ENCODE measurements around the gene XRCC4. TPM values are rescaled to one million over a fixed set of nuclear protein-coding genes. Genes with fewer than 3 reads are reported as not detected.
A peak's percentile ranks its signal among the peaks of the same experiment; 100 is the strongest.

XRCC4 gene
- total RNA-seq, 2 experiments from 2014 or later = 12.8 to 12.9 TPM

GRCh38 chr5:83069096-83069799 lies 8.1 kb upstream of the XRCC4 start:
- no peak for ATAC-seq
- DNase-seq = no peak
- no peak overlapping the region for H3K27ac Mint-ChIP-seq
- peaks cover 38% of the 10 kb centered on the region for H3K36me3 Mint-ChIP-seq (ENCODE audit: low read depth)
- POLR2A ChIA-PET = no interaction called here
- no peak for TF ChIP-seq CTCF (IDR thresholded peaks at IDR 0.05)
- peaks cover 69% of the 10 kb centered on the region for H3K4me1 Mint-ChIP-seq (ENCODE audit: low read depth)
- intact Hi-C loops (cut with micrococcal nuclease) = no loop called here
- H3K27me3 Mint-ChIP-seq = no peaks in the 10 kb centered on the region
- H3K9me3 Mint-ChIP-seq = no peaks in the 10 kb centered on the region
- H3K4me3 Mint-ChIP-seq = no peak overlapping the region
- CTCF ChIA-PET = no interaction called here

- Mint-ChIP-seq H3K9me3 (no peaks in the 10 kb centered on the region), H3K36me3 (ENCODE audit: low read depth) (peaks cover 45% of the 10 kb centered on the region), H3K27ac (peak overlapping the region; percentile 68), H3K27me3 (no peaks in the 10 kb centered on the region), H3K4me1 (ENCODE audit: low read depth) (peaks cover 78% of the 10 kb centered on the region), H3K4me3 (peak overlapping the region; percentile 10)
- intact Hi-C loops (cut with micrococcal nuclease) = loop anchor here (10.0 kb wide), 1 partner anchor 403 kb away; the partner anchor contains the start of gene VCAN
- peak; percentile 24 for ATAC-seq
- ChIA-PET CTCF (no interaction called here), POLR2A (no interaction called here)
- DNase-seq = no peak
- TF ChIP-seq CTCF (IDR thresholded peaks at IDR 0.05) = no peak
Observed at GRCh38 chr5:83071286-83072051, 5.9 kb upstream of the XRCC4 start.

GRCh38 chr5:83072966-83073365 lies 4.4 kb upstream of the XRCC4 start:
- intact Hi-C loops (cut with micrococcal nuclease) = loop anchor here (10.0 kb wide), 1 partner anchor 402 kb away; the partner anchor contains the start of gene VCAN
- Mint-ChIP-seq H3K4me3 (no peak overlapping the region), H3K4me1 (ENCODE audit: low read depth) (peaks cover 73% of the 10 kb centered on the region), H3K27me3 (no peaks in the 10 kb centered on the region), H3K9me3 (no peaks in the 10 kb centered on the region), H3K27ac (no peak overlapping the region), H3K36me3 (ENCODE audit: low read depth) (peaks cover 42% of the 10 kb centered on the region)
- ATAC-seq (no peak), DNase-seq (no peak)
- ChIA-PET CTCF (no interaction called here), POLR2A (no interaction called here)
- TF ChIP-seq CTCF (IDR thresholded peaks at IDR 0.05) = no peak

GRCh38 chr5:83077662-83078261 lies 415 bp downstream of the XRCC4 start:
- no peak for TF ChIP-seq CTCF (IDR thresholded peaks at IDR 0.05)
- peak overlapping the region; percentile 99 for H3K27ac Mint-ChIP-seq
- H3K27me3 Mint-ChIP-seq = no peaks in the 10 kb centered on the region
- H3K4me1 Mint-ChIP-seq (ENCODE audit: low read depth) = peaks cover 40% of the 10 kb centered on the region
- intact Hi-C loops (cut with micrococcal nuclease) = loop anchor here (10.0 kb wide), 1 partner anchor 397 kb away; the partner anchor contains the start of gene VCAN
- POLR2A ChIA-PET = interaction anchor here (0.6 to 1.9 kb wide), 7 partner anchors 8 to 424 kb away, joined by 3 to 6 read pairs (median 5); no protein-coding TSS in a partner anchor
- peak; percentile 27 for DNase-seq
- CTCF ChIA-PET = no interaction called here
- no peaks in the 10 kb centered on the region for H3K9me3 Mint-ChIP-seq
- H3K36me3 Mint-ChIP-seq (ENCODE audit: low read depth) = peaks cover 24% of the 10 kb centered on the region
- peak; percentile 2 for ATAC-seq
- H3K4me3 Mint-ChIP-seq = peak overlapping the region; percentile 97
